Neural crest cell (in vitro differentiated cells): ENCODE measurements around the gene RICTOR. TPM values are rescaled to one million over a fixed set of nuclear protein-coding genes. Genes with fewer than 3 reads are reported as not detected.
"Not testable (repeated sequence)": the region's sequence is repeated elsewhere in the genome, so short reads cannot be mapped to it uniquely, and the experiment has no call there.

Experiments
- DNase-seq: peaks from one replicate; pipeline ENCODE4 v3.0.0; 2021; ENCODE audit warnings: low read depth, mixed read lengths, low spot score
- H3K27ac Mint-ChIP-seq: one replicate; pipeline ENCODE4 v1.8.0; 2021; ENCODE audit warnings: mild to moderate bottlenecking, mixed read lengths; ENCODE audit not compliant: unreplicated experiment
- H3K27me3 Mint-ChIP-seq: 2 replicates; pipeline ENCODE4 v1.8.0; 2021; ENCODE audit warnings: low read depth, mild to moderate bottlenecking, mixed read lengths
- H3K36me3 Mint-ChIP-seq: 2 replicates; pipeline ENCODE4 v1.8.0; 2021; ENCODE audit warnings: low read depth, mild to moderate bottlenecking, mixed read lengths
- H3K4me1 Mint-ChIP-seq: 2 replicates; pipeline ENCODE4 v1.8.0; 2021; ENCODE audit warnings: mixed read lengths
- H3K4me3 Mint-ChIP-seq: one replicate; pipeline ENCODE4 v1.8.0; 2021; ENCODE audit warnings: mild to moderate bottlenecking, mixed read lengths
- H3K9me3 Mint-ChIP-seq: 2 replicates; pipeline ENCODE4 v1.8.0; 2021; ENCODE audit warnings: mixed read lengths
- CTCF ChIP-seq: fragments of 200-600 bp; sonication (generic); conservative IDR thresholded peaks from 2 replicates; pipeline ENCODE4 v1.5.0; 2021; ENCODE audit warnings: antibody characterized with exemption, mild to moderate bottlenecking
- total RNA-seq: library from RNA; stranded (reverse); gene quantifications from 2 replicates; pipeline ENCODE4 v1.2.1, GENCODE V29; 2021

RICTOR gene
- total RNA-seq, 1 donor from 2014 or later: 22.2 TPM

- no peak overlapping the region for H3K27ac Mint-ChIP-seq
- H3K27me3 Mint-ChIP-seq: no peaks in the 10 kb centered on the region
- H3K36me3 Mint-ChIP-seq: no peaks in the 10 kb centered on the region
- H3K4me3 Mint-ChIP-seq: no peak overlapping the region
- TF ChIP-seq CTCF: no peak
- DNase-seq: no peak
- H3K9me3 Mint-ChIP-seq: peaks cover 3% of the 10 kb centered on the region
- no peaks in the 10 kb centered on the region for H3K4me1 Mint-ChIP-seq
These were observed 24.9 kb downstream of the RICTOR start for GRCh38 chr5:39049315-39049714.

- H3K4me3 Mint-ChIP-seq: no peak overlapping the region
- no peak overlapping the region for H3K27ac Mint-ChIP-seq
- H3K4me1 Mint-ChIP-seq: no peaks in the 10 kb centered on the region
- H3K27me3 Mint-ChIP-seq: no peaks in the 10 kb centered on the region
- no peaks in the 10 kb centered on the region for H3K9me3 Mint-ChIP-seq
- peaks cover 3% of the 10 kb centered on the region for H3K36me3 Mint-ChIP-seq
- TF ChIP-seq CTCF: no peak
- no peak for DNase-seq
These were observed 33.3 kb downstream of the RICTOR start for GRCh38 chr5:39040875-39041274.

DNA sequence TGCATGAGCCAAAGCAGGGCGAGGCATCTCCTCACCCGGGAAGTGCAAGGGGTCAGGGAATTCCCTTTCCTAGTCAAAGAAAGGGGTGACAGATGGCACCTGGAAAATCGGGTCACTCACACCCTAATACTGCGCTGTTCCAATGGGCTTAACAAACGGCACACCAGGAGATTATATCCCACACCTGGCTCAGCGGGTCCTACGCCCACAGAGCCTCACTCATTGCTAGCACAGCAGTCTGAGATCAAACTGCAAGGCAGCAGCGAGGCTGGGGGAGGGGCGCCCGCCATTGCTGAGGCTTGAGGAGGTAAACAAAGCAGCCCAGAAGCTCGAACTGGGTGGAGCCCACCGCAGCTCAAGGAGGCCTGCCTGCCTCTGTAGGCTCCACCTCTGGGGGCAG is 39.7 kb downstream of the RICTOR start:
- DNase-seq, H3K27me3 Mint-ChIP-seq, H3K27ac Mint-ChIP-seq, H3K9me3 Mint-ChIP-seq, H3K4me3 Mint-ChIP-seq, H3K4me1 Mint-ChIP-seq: not testable (repeated sequence)
- H3K36me3 Mint-ChIP-seq: peaks cover 21% of the 10 kb centered on the region

DNA sequence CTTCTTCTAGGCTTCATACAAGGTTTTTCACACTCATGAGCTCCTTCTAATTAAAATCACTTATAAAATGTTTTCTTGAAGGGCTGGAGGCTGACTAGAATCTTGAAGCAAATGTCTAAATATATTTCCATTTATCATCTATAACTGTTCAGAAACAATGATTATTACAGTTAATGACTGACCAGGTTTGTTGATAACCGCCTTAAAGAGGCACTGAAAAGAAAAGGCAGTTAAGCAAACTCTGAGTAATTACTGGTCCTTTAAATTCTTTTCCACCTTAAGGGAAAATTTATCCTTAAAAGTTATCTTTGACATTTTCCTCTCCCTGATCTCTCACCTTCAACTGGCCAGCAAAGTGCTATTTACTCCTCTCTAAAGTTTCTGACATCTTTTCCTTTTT is 43.2 kb downstream of the RICTOR start:
- Mint-ChIP-seq H3K36me3 (peaks cover 31% of the 10 kb centered on the region), H3K4me1 (no peaks in the 10 kb centered on the region), H3K27ac (no peak overlapping the region), H3K4me3 (no peak overlapping the region), H3K9me3 (peaks cover 6% of the 10 kb centered on the region), H3K27me3 (no peaks in the 10 kb centered on the region)
- no peak for TF ChIP-seq CTCF
- DNase-seq: no peak

DNA sequence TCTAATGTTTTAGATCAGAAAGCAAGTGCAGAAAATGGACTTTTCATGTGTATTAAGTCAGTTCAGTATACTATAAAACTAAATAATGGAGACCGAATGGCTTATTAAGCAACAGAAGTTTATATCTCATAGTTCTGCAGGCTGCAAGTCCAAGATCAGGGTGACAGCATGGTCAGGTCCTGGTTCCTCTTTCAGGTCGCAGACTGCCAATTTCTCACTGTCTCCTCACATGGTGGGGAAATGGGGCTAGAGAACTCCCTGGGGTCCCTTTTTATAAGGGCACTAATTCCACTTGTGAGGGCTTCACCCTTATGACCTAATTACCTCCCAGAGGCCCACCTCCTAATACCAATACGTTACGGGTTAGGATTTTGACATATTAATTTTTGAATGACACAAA is 48.7 kb downstream of the RICTOR start:
- Mint-ChIP-seq H3K9me3 (peaks cover 6% of the 10 kb centered on the region), H3K36me3 (peaks cover 18% of the 10 kb centered on the region), H3K27me3 (no peaks in the 10 kb centered on the region), H3K4me3 (no peak overlapping the region), H3K4me1 (peaks cover 19% of the 10 kb centered on the region), H3K27ac (no peak overlapping the region)
- DNase-seq: no peak
- TF ChIP-seq CTCF: no peak

- H3K4me3 Mint-ChIP-seq: no peak overlapping the region
- H3K27ac Mint-ChIP-seq: no peak overlapping the region
- H3K36me3 Mint-ChIP-seq: peaks cover 16% of the 10 kb centered on the region
- TF ChIP-seq CTCF: no peak
- no peak for DNase-seq
- H3K4me1 Mint-ChIP-seq: peaks cover 19% of the 10 kb centered on the region
- H3K9me3 Mint-ChIP-seq: peaks cover 6% of the 10 kb centered on the region
- H3K27me3 Mint-ChIP-seq: no peaks in the 10 kb centered on the region
These were observed 49.3 kb downstream of the RICTOR start for GRCh38 chr5:39024884-39025283.
